A549 (cell line): ENCODE data around the gene LRRC41. TPM values are rescaled to one million over a fixed set of nuclear protein-coding genes. Genes with fewer than 3 reads are reported as not detected.
A peak's percentile ranks its signal among the peaks of the same experiment; 100 is the strongest.

Experiments
- ATAC-seq, 2 experiments: fragments of 200-7000 bp in 1 of 2; fragments of >200 bp in 1 of 2; cut with Nextera tagmentation in 1 of 2; cut with Tn5 transposase in 1 of 2; 3 replicates each; pipeline versions ENCODE4 v1.8.0 to v1.9.1; 2018 to 2020; ENCODE audit warnings: mild to moderate bottlenecking in 1 of 2, moderate library complexity in 1 of 2
- CTCF ChIA-PET: fragments of 300-600 bp; sonication (Branson Sonifier 250); formaldehyde crosslinking; extraction: SDS; loops from one replicate; lab custom pipeline; 2021; ENCODE audit warnings: antibody characterized with exemption, inconsistent platforms; lab: Yijun Ruan, JAX
- POLR2A ChIA-PET: fragments of 350-600 bp; formaldehyde crosslinking; extraction: SDS; loops from one replicate; lab custom pipeline; 2021; ENCODE audit warnings: antibody characterized with exemption, inconsistent platforms; lab: Yijun Ruan, JAX
- DNase-seq, 2 experiments: peaks; one replicate each; pipeline versions ENCODE4 v3.0.0 to v3.0.0-alpha.2; 2011 to 2016; ENCODE audit warnings: low read depth in 1 of 2, low spot score in 1 of 2
- FAIRE-seq: peaks from 2 replicates; lab custom pipeline; 2011; peaks lifted over from hg19 to GRCh38; lab: Jason Lieb, UNC
- H3K27ac ChIP-seq, 2 experiments: fragments of >200 bp; sonication (Bioruptor Twin); formaldehyde crosslinking; 3 replicates each; pipeline ENCODE4 v1.5.1; 2016 to 2017
- H3K4me1 ChIP-seq: fragments of >200 bp; sonication (Bioruptor Twin); formaldehyde crosslinking; 3 replicates; pipeline ENCODE4 v1.6.1; 2016
- H3K4me2 ChIP-seq: fragments of >200 bp; sonication (Bioruptor Twin); formaldehyde crosslinking; 3 replicates; pipeline ENCODE4 v1.6.1; 2016
- H3K4me3 ChIP-seq: fragments of >200 bp; sonication (Bioruptor Twin); formaldehyde crosslinking; 3 replicates; pipeline ENCODE4 v1.5.1; 2016
- H3K9me3 ChIP-seq: fragments of >200 bp; sonication (Bioruptor Twin); formaldehyde crosslinking; 3 replicates; pipeline ENCODE4 v1.6.1; 2016
- CBX2 ChIP-seq: fragments of 200-600 bp; sonication (generic); IDR thresholded peaks from 2 replicates; pipeline ENCODE4 v1.6.1; 2016; ENCODE audit warnings: low read depth, mild to moderate bottlenecking, borderline replicate concordance
- CEBPB ChIP-seq, 2 experiments: fragments of >200 bp in 1 of 2; sonication (Bioruptor Twin) in 1 of 2; formaldehyde crosslinking in 1 of 2; IDR thresholded peaks; 2 replicates each; pipeline ENCODE4 v1.6.1; 2012 to 2016
- CTCF ChIP-seq: fragments of >200 bp; sonication (Bioruptor Twin); formaldehyde crosslinking; IDR thresholded peaks from 3 replicates; pipeline ENCODE4 v1.5.1; 2016
- EHMT2 ChIP-seq: fragments of 200-600 bp; sonication (generic); IDR thresholded peaks from 2 replicates; pipeline ENCODE4 v1.6.1; 2016; ENCODE audit warnings: antibody characterized with exemption, low read depth, mild to moderate bottlenecking, moderate library complexity
- ESRRA ChIP-seq: fragments of 150-350 bp; IDR thresholded peaks from 2 replicates; pipeline ENCODE4 v1.6.1; 2014; ENCODE audit warnings: mild to moderate bottlenecking, low read length, borderline replicate concordance
- FOSL2 ChIP-seq, 2 experiments: fragments of 450-650 bp in 1 of 2; fragments of >200 bp in 1 of 2; sonication (Bioruptor Twin) in 1 of 2; formaldehyde crosslinking; IDR thresholded peaks; 2 replicates each; pipeline versions ENCODE4 v1.5.0 to v1.6.1; 2016 to 2020; ENCODE audit warnings: mild to moderate bottlenecking in 1 of 2, moderate library complexity in 1 of 2
- HMGXB4 ChIP-seq: fragments of 250-450 bp; sonication (Bioruptor Pico); IDR thresholded peaks from 2 replicates; pipeline ENCODE4 v1.5.0; 2021; ENCODE audit warnings: mild to moderate bottlenecking, moderate library complexity, borderline replicate concordance
- POLR2AphosphoS2 ChIP-seq: conservative IDR thresholded peaks from 2 replicates; pipeline ENCODE4 v1.6.1; 2012; ENCODE audit warnings: low read length, improper control_type of control experiment, inconsistent platforms
- RAD21 ChIP-seq, 2 experiments: fragments of >200 bp in 1 of 2; sonication (Bioruptor Twin) in 1 of 2; formaldehyde crosslinking in 1 of 2; IDR thresholded peaks in 1 of 2; conservative IDR thresholded peaks in 1 of 2; 2 replicates in 1 of 2; 3 replicates in 1 of 2; pipeline ENCODE4 v1.6.1; 2012 to 2018; ENCODE audit warnings: inconsistent platforms in 1 of 2
- TP53 ChIP-seq: fragments of 250-450 bp; sonication (Bioruptor Pico); IDR thresholded peaks from 2 replicates; pipeline ENCODE4 v1.5.0; 2021; ENCODE audit warnings: mild to moderate bottlenecking, moderate library complexity
- USF2 ChIP-seq: fragments of 450-650 bp; IDR thresholded peaks from 2 replicates; pipeline ENCODE4 v1.6.1; 2014; ENCODE audit warnings: antibody characterized with exemption
- WGBS: methylation state at CpG from one replicate; pipeline ENCODE4 v1.1.6; 2017; ENCODE audit errors: missing lambda C conversion rate; 5-methylcytosine and 5-hydroxymethylcytosine counted together
- polyA plus RNA-seq, 4 experiments: library from polyadenylated mRNA; depleted of rRNA in 3 of 4; stranded (reverse); fragments of >200 nt; fragmentation: RNase III in 1 of 4; extraction: RNeasy Plus Mini Kit Qiagen cat#74134 plus additional on column Dnase treatment in 1 of 4; gene quantifications; 2 replicates in 3 of 4; 3 replicates in 1 of 4; pipeline ENCODE4 v1.2.3, GENCODE V29; 2011 to 2017
- TF ChIP-seq, protein P1 (sequence below): IDR thresholded peaks from 2 replicates; pipeline ENCODE4 v1.6.1; 2012
- TF ChIP-seq, protein P2 (sequence below): fragments of >200 bp; sonication (Bioruptor Twin); formaldehyde crosslinking; IDR thresholded peaks from 2 replicates; pipeline ENCODE4 v1.6.1; 2016
- TF ChIP-seq, protein P3 (sequence below): fragments of 150-350 bp; IDR thresholded peaks from 2 replicates; pipeline ENCODE4 v1.6.1; 2014; ENCODE audit warnings: low read depth, mild to moderate bottlenecking, low read length

Gene LRRC41
- polyA plus RNA-seq, 2 of the 4 experiments (the other 2 are of a cell fraction): 28.6 to 33.4 TPM

GRCh38 chr1:46288485-46289133, 14.8 kb downstream of the LRRC41 start:
- FAIRE-seq (no peak), DNase-seq (no peak), ATAC-seq (0 out of 6 replicates have a peak, but pooled peaks of 1 of the 2 experiments have one; percentile 16)
- TF ChIP-seq CEBPB (IDR thresholded peaks at IDR 0.05) (no peak), FOSL2 (IDR thresholded peaks at IDR 0.05) (no peak), FOSL2 (CRISPR knock-in tag; IDR thresholded peaks at IDR 0.05) (no peak), RAD21 (conservative IDR thresholded peaks at IDR 0.05 in 1 of 2, IDR thresholded peaks at IDR 0.05 in 1 of 2) (no peak), EHMT2 (no peak), USF2 (no peak), CBX2 (no peak), HMGXB4 (CRISPR knock-in tag) (no peak), POLR2AphosphoS2 (no peak), CTCF (no peak), TP53 (no peak)
- TF ChIP-seq, protein P1, sequence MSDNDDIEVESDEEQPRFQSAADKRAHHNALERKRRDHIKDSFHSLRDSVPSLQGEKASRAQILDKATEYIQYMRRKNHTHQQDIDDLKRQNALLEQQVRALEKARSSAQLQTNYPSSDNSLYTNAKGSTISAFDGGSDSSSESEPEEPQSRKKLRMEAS: no peak
- TF ChIP-seq, protein P2, sequence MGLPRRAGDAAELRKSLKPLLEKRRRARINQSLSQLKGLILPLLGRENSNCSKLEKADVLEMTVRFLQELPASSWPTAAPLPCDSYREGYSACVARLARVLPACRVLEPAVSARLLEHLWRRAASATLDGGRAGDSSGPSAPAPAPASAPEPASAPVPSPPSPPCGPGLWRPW: no peak
- Histone ChIP-seq H3K4me2 (no peak overlapping the region), H3K4me3 (no peak overlapping the region), H3K4me1 (no peaks in the 10 kb centered on the region), H3K9me3 (no peaks in the 10 kb centered on the region), H3K27ac (no peak overlapping the region)
- POLR2A ChIA-PET: no interaction called here
- CTCF ChIA-PET: interaction anchor here (2.7 kb wide), 1 partner anchor 8 kb away, joined by 7 read pairs; no protein-coding TSS in a partner anchor
- WGBS: 85% methylated on average over 1 of the region's 1 CpG

DNA sequence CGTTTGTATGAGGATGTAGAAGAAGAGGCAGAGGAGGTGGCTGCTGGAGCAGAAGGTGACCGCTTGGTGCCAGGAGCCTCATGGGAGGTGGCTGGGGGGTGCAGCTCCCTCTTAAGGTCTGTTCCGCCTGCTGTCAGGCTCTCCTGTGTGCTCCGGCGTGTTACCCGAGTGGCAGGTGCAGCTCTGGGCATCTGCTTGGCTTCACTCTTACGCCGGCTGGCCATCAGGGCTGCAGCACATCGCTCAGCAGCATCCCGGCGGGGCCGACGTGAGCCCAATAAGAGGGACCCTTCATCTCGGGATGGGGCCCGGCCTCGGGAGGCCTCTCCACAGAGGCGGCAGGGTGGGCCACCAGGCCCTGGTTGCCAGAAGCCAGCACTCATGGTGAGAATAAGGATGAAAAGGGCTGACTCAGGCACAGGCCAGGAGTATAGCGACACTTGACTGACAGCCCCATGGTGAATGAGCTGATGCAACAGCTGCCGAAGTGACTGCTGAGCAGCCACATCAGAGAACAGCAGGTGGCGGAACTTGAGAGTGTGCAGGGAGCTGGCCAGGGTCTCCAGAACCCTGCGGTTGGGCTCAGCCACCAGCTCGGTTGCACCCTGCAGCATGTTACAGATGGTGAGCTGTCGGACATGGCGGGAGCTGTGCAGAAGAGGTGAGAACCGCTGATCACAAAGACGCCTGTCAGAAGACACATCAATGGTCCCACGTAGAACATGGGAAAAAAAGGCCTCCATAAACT, 17.5 kb downstream of the LRRC41 start:
- ATAC-seq (peak in 1 of 2 experiments; percentile 18; a peak in 3 of 6 replicates), DNase-seq (no peak), FAIRE-seq (no peak)
- CTCF ChIA-PET: interaction anchor here (1.2 to 2.7 kb wide), 3 partner anchors 10 to 17 kb away, joined by 4 to 7 read pairs (median 5); partner anchors contain the start of genes LRRC41 and UQCRH
- no peaks in the 10 kb centered on the region for H3K9me3 ChIP-seq
- POLR2A ChIA-PET: no interaction called here
- 93% methylated on average over 22 of the region's 27 CpGs for WGBS
- no peak overlapping the region for H3K4me2 ChIP-seq
- H3K27ac ChIP-seq: no peak overlapping the region
- TF ChIP-seq, protein P3, sequence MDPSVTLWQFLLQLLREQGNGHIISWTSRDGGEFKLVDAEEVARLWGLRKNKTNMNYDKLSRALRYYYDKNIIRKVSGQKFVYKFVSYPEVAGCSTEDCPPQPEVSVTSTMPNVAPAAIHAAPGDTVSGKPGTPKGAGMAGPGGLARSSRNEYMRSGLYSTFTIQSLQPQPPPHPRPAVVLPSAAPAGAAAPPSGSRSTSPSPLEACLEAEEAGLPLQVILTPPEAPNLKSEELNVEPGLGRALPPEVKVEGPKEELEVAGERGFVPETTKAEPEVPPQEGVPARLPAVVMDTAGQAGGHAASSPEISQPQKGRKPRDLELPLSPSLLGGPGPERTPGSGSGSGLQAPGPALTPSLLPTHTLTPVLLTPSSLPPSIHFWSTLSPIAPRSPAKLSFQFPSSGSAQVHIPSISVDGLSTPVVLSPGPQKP: no peak
- TF ChIP-seq ESRRA (no peak), POLR2AphosphoS2 (0 out of 2 replicates have a peak, but pooled peaks have one; percentile 18)
- H3K4me3 ChIP-seq: no peak overlapping the region
- H3K4me1 ChIP-seq: no peaks in the 10 kb centered on the region
